ENCODE results near the gene PCSK6.
"Not testable (repeated sequence)": the region's sequence is repeated elsewhere in the genome, so short reads cannot be mapped to it uniquely, and the experiment has no call there.

The PCSK6 gene

GRCh38 chr15:101425787-101426365 lies 63.6 kb downstream of the PCSK6 start:
- TF ChIP-seq ELF4 (IDR thresholded peaks at IDR 0.05) (no peak), LEF1 (IDR thresholded peaks at IDR 0.05; ENCODE audit: borderline replicate concordance) (no peak), CTBP1 (IDR thresholded peaks at IDR 0.05; ENCODE audit: borderline replicate concordance) (no peak), L3MBTL2 (conservative IDR thresholded peaks at IDR 0.05) (no peak), SUZ12 (IDR thresholded peaks at IDR 0.05) (no peak), ZNF384 (IDR thresholded peaks at IDR 0.05) (no peak), FOXM1 (IDR thresholded peaks at IDR 0.05; ENCODE audit: borderline replicate concordance) (no peak), BHLHE40 (IDR thresholded peaks at IDR 0.05; ENCODE audit: borderline replicate concordance) (no peak), SP1 (IDR thresholded peaks at IDR 0.05) (no peak), FOXK2 (IDR thresholded peaks at IDR 0.05) (no peak), FOXA1 (IDR thresholded peaks at IDR 0.05) (no peak), NFRKB (IDR thresholded peaks at IDR 0.05) (no peak), TARDBP (IDR thresholded peaks at IDR 0.05) (no peak), HDGF (IDR thresholded peaks at IDR 0.05; ENCODE audit: borderline replicate concordance) (no peak), ARNT (IDR thresholded peaks at IDR 0.05) (no peak)
- TF ChIP-seq, protein P1, sequence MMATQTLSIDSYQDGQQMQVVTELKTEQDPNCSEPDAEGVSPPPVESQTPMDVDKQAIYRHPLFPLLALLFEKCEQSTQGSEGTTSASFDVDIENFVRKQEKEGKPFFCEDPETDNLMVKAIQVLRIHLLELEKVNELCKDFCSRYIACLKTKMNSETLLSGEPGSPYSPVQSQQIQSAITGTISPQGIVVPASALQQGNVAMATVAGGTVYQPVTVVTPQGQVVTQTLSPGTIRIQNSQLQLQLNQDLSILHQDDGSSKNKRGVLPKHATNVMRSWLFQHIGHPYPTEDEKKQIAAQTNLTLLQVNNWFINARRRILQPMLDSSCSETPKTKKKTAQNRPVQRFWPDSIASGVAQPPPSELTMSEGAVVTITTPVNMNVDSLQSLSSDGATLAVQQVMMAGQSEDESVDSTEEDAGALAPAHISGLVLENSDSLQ (IDR thresholded peaks at IDR 0.05) = no peak
- no peak for DNase-seq (ENCODE audit: extremely low spot score)
- ChIA-PET CTCF (interaction anchor here (0.6 kb wide), 2 partner anchors 64 to 192 kb away, joined by 3 to 4 read pairs; no protein-coding TSS in a partner anchor), POLR2A (no interaction called here)

- TF ChIP-seq SUZ12 (IDR thresholded peaks at IDR 0.05) = no peak
- TF ChIP-seq ARNT (IDR thresholded peaks at IDR 0.05) = no peak
These were observed 64.5 kb downstream of the PCSK6 start for GRCh38 chr15:101424984-101425383.

GRCh38 chr15:101420232-101420631 lies 69.3 kb downstream of the PCSK6 start:
- DNase-seq (ENCODE audit: extremely low spot score) = no peak
- ChIA-PET POLR2A (no interaction called here), CTCF (no interaction called here)
- TF ChIP-seq ZNF384 (IDR thresholded peaks at IDR 0.05) (no peak), ARNT (IDR thresholded peaks at IDR 0.05) (no peak), FOXA1 (IDR thresholded peaks at IDR 0.05) (no peak), TARDBP (IDR thresholded peaks at IDR 0.05) (no peak), FOXM1 (IDR thresholded peaks at IDR 0.05; ENCODE audit: borderline replicate concordance) (no peak)

More at GRCh38 chr15:101424984-101425383, 64.5 kb downstream of the PCSK6 start:
- ChIA-PET POLR2A (no interaction called here), CTCF (interaction anchor here (0.6 kb wide), 1 partner anchor 193 kb away, joined by 4 read pairs; no protein-coding TSS in a partner anchor)
- no peak for DNase-seq (ENCODE audit: extremely low spot score)

- CTCF ChIA-PET, POLR2A ChIA-PET: not testable (repeated sequence)
These were observed 73.0 kb downstream of the PCSK6 start for GRCh38 chr15:101416475-101416874.

DNA sequence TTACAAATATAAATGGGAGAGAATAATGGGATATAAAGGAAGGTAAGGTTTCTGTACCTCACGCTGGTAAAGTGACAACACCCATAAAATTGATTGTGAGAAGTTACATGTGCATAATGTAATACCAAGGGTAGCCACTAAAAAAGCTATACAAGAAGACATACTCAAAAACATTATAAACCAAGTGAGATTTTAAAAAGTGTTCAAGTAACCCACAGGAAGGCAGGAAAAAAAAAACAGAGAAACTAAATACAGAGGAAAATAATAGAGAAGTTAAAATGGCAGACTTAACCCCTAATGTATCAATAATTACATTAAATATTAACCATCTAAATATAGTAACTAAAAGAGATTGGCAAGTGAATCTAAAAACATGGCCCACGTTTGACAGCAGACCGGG lies 76.3 kb downstream of the PCSK6 start:
- no peak for DNase-seq (ENCODE audit: extremely low spot score)
- CTCF ChIA-PET = no interaction called here
- TF ChIP-seq LEF1 (IDR thresholded peaks at IDR 0.05; ENCODE audit: borderline replicate concordance) (no peak), HDGF (IDR thresholded peaks at IDR 0.05; ENCODE audit: borderline replicate concordance) (no peak), L3MBTL2 (conservative IDR thresholded peaks at IDR 0.05) (no peak), FOXA1 (IDR thresholded peaks at IDR 0.05) (no peak), BHLHE40 (IDR thresholded peaks at IDR 0.05; ENCODE audit: borderline replicate concordance) (no peak), CTBP1 (IDR thresholded peaks at IDR 0.05; ENCODE audit: borderline replicate concordance) (no peak), FOXM1 (IDR thresholded peaks at IDR 0.05; ENCODE audit: borderline replicate concordance) (no peak), NFRKB (IDR thresholded peaks at IDR 0.05) (no peak), SP1 (IDR thresholded peaks at IDR 0.05) (no peak), SUZ12 (IDR thresholded peaks at IDR 0.05) (no peak), TARDBP (IDR thresholded peaks at IDR 0.05) (no peak), ZNF384 (IDR thresholded peaks at IDR 0.05) (no peak), ELF4 (IDR thresholded peaks at IDR 0.05) (no peak), FOXK2 (IDR thresholded peaks at IDR 0.05) (no peak)
- TF ChIP-seq, protein P1 (IDR thresholded peaks at IDR 0.05) = no peak
- POLR2A ChIA-PET = no interaction called here

More at GRCh38 chr15:101416475-101416874, 73.0 kb downstream of the PCSK6 start:
- not testable (repeated sequence) for DNase-seq (ENCODE audit: extremely low spot score)

DNA sequence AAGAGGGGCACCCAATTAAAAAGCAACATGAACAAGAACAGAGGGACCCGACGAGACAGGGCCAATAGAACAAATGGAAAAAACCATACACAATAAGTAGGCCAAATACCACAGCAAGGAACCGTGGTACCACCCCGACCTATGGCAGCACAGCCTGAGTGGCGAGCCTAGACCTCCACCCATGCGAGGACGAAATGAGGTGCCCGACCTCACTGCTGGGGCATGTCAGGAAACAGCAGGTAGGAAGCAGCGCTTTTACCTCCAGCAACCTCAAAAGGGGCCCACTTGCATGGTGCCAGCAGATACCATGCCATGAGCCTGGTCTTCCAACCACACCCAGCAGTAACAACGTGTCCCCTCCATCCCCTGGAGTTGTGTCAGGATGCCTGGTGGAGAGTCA lies 77.9 kb downstream of the PCSK6 start:
- DNase-seq (ENCODE audit: extremely low spot score) = no peak
- CTCF ChIA-PET = no interaction called here
- no peak for TF ChIP-seq SUZ12 (IDR thresholded peaks at IDR 0.05)
- TF ChIP-seq ARNT (IDR thresholded peaks at IDR 0.05) = no peak
- no peak for TF ChIP-seq TARDBP (IDR thresholded peaks at IDR 0.05)
- TF ChIP-seq FOXM1 (IDR thresholded peaks at IDR 0.05; ENCODE audit: borderline replicate concordance) = no peak
- no peak for TF ChIP-seq NFRKB (IDR thresholded peaks at IDR 0.05)
- TF ChIP-seq FOXK2 (IDR thresholded peaks at IDR 0.05) = no peak
- TF ChIP-seq ZNF384 (IDR thresholded peaks at IDR 0.05) = no peak
- TF ChIP-seq LEF1 (IDR thresholded peaks at IDR 0.05; ENCODE audit: borderline replicate concordance) = no peak
- TF ChIP-seq FOXA1 (IDR thresholded peaks at IDR 0.05) = no peak
- POLR2A ChIA-PET = no interaction called here

DNA sequence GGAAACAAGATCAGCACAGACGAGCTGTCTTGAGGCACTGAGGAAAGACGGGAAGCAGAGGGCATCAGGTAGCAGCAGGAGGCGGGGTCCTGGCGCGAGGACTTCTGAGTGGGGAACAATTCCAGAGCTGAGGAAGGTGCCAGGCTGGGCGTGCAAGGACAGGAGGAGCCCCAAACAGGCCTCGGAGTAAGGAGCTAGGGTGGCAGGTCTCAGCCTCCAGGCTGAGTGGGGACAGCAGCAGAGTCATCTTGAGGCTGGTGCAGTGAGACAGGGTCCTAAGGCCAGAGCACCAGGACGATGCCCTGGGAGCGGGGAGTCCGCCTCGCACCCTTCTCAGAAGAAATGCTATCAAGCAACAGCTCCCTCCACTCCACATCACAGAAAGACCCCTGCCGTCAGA lies 78.4 kb downstream of the PCSK6 start:
- ChIA-PET CTCF (no interaction called here), POLR2A (no interaction called here)
- TF ChIP-seq SUZ12 (IDR thresholded peaks at IDR 0.05) = no peak
- TF ChIP-seq TARDBP (IDR thresholded peaks at IDR 0.05) = no peak
- no peak for TF ChIP-seq FOXA1 (IDR thresholded peaks at IDR 0.05)
- no peak for TF ChIP-seq ARNT (IDR thresholded peaks at IDR 0.05)
- TF ChIP-seq ELF4 (IDR thresholded peaks at IDR 0.05) = no peak
- TF ChIP-seq FOXK2 (IDR thresholded peaks at IDR 0.05) = no peak
- no peak for TF ChIP-seq LEF1 (IDR thresholded peaks at IDR 0.05; ENCODE audit: borderline replicate concordance)
- TF ChIP-seq NFRKB (IDR thresholded peaks at IDR 0.05) = no peak
- no peak for TF ChIP-seq FOXM1 (IDR thresholded peaks at IDR 0.05; ENCODE audit: borderline replicate concordance)
- TF ChIP-seq, protein P1 (IDR thresholded peaks at IDR 0.05) = no peak
- no peak for TF ChIP-seq SP1 (IDR thresholded peaks at IDR 0.05)
- TF ChIP-seq CTBP1 (IDR thresholded peaks at IDR 0.05; ENCODE audit: borderline replicate concordance) = no peak
- TF ChIP-seq HDGF (IDR thresholded peaks at IDR 0.05; ENCODE audit: borderline replicate concordance) = no peak
- TF ChIP-seq L3MBTL2 (conservative IDR thresholded peaks at IDR 0.05) = no peak
- no peak for TF ChIP-seq ZNF384 (IDR thresholded peaks at IDR 0.05)
- TF ChIP-seq BHLHE40 (IDR thresholded peaks at IDR 0.05; ENCODE audit: borderline replicate concordance) = no peak

More for the DNA sequence above, 78.4 kb downstream of the PCSK6 start:
- DNase-seq (ENCODE audit: extremely low spot score) = no peak
